GM12878 (cell line): Measurements from ENCODE around the gene ADAMTS17. TPM values are rescaled to one million over a fixed set of nuclear protein-coding genes. Genes with fewer than 3 reads are reported as not detected.

Experiments
- ATAC-seq: fragments of 200-7000 bp; cut with Tn5 transposase; 3 replicates; pipeline ENCODE4 v1.9.1; 2020; ENCODE audit warnings: mild to moderate bottlenecking, moderate library complexity
- BruUV-seq: library from RNA; stranded (reverse); fragments of 400-500 nt; replicated peaks from 2 replicates; lab custom pipeline; 2021; lab: Mats Ljungman, UMichigan
- CTCF ChIA-PET: fragments of 300-600 bp; sonication (Branson Sonifier 250); formaldehyde crosslinking; extraction: SDS; loops from one replicate; lab custom pipeline; 2021; ENCODE audit warnings: inconsistent platforms; lab: Yijun Ruan, JAX
- POLR2A ChIA-PET: fragments of 350-600 bp; formaldehyde crosslinking; extraction: SDS; loops from one replicate; lab custom pipeline; 2021; ENCODE audit warnings: inconsistent platforms; lab: Charles Lee
- RAD21 ChIA-PET: fragments of 300-600 bp; sonication (Branson Sonifier 250); formaldehyde crosslinking; loops from one replicate; lab custom pipeline; 2023; ENCODE audit warnings: antibody characterized with exemption; ENCODE audit not compliant: unreplicated experiment; lab: Charles Lee
- SMC1A ChIA-PET: fragments of 300-600 bp; sonication (Branson Sonifier 250); formaldehyde crosslinking; loops from one replicate; lab custom pipeline; 2023; ENCODE audit not compliant: unreplicated experiment, uncharacterized antibody; lab: Charles Lee
- DNase-seq: peaks from one replicate; pipeline ENCODE4 v3.0.0-alpha.2; 2011; ENCODE audit warnings: low read depth, low spot score
- FAIRE-seq: peaks from 3 replicates; lab custom pipeline; 2011; peaks lifted over from hg19 to GRCh38; lab: Jason Lieb, UNC
- H2AFZ ChIP-seq: 2 replicates; pipeline ENCODE4 v1.6.0; 2011; ENCODE audit warnings: low read depth, low read length, control low read depth; ENCODE audit not compliant: control insufficient read depth
- H3K27ac ChIP-seq: 2 replicates; pipeline ENCODE4 v1.5.1; 2011; ENCODE audit warnings: control low read depth; ENCODE audit not compliant: control insufficient read depth, insufficient read depth
- H3K27me3 ChIP-seq, 2 experiments: replicated peaks in 1 of 2; 2 replicates each; pipeline versions ENCODE4 v1.6.0 to v1.6.1; 2011; ENCODE audit warnings: low read length in 1 of 2; ENCODE audit not compliant: control insufficient read depth in 2 of 2, insufficient read depth in 2 of 2
- H3K36me3 ChIP-seq, 2 experiments: 2 replicates each; pipeline ENCODE4 v1.5.1; 2011; ENCODE audit warnings: low read length in 1 of 2; ENCODE audit not compliant: control insufficient read depth in 2 of 2, insufficient read depth in 2 of 2
- H3K4me1 ChIP-seq: 2 replicates; pipeline ENCODE4 v1.6.1; 2011; ENCODE audit warnings: mild to moderate bottlenecking, low read length, moderate library complexity, mixed read lengths; ENCODE audit not compliant: control insufficient read depth, insufficient read depth
- H3K4me2 ChIP-seq: 2 replicates; pipeline ENCODE4 v1.6.0; 2011; ENCODE audit warnings: control low read depth; ENCODE audit not compliant: control insufficient read depth, insufficient read depth
- H3K4me3 ChIP-seq: fragments of 200-600 bp; sonication (generic); 2 replicates; pipeline ENCODE4 v1.5.1; 2016
- H3K79me2 ChIP-seq: 2 replicates; pipeline ENCODE4 v1.6.0; 2011; ENCODE audit warnings: low read length; ENCODE audit not compliant: control insufficient read depth, insufficient read depth
- H3K9ac ChIP-seq: 2 replicates; pipeline ENCODE4 v1.8.0; 2011; ENCODE audit warnings: low read length, control low read depth, mixed read lengths; ENCODE audit not compliant: control insufficient read depth, insufficient read depth
- H3K9me3 ChIP-seq: replicated peaks from 3 replicates; pipeline ENCODE4 v1.5.1; 2011; ENCODE audit warnings: mild to moderate bottlenecking, low read length; ENCODE audit not compliant: control insufficient read depth, insufficient read depth
- H4K20me1 ChIP-seq: 2 replicates; pipeline ENCODE4 v1.6.0; 2011; ENCODE audit not compliant: control insufficient read depth, insufficient read depth
- GATAD2B ChIP-seq: fragments of 450-650 bp; conservative IDR thresholded peaks from 2 replicates; pipeline ENCODE4 v1.6.1; 2017; ENCODE audit warnings: low read depth, mild to moderate bottlenecking, moderate library complexity
- IRF5 ChIP-seq: fragments of 450-650 bp; IDR thresholded peaks from 2 replicates; pipeline ENCODE4 v1.6.1; 2017; ENCODE audit warnings: borderline replicate concordance
- NKRF ChIP-seq: fragments of 450-650 bp; conservative IDR thresholded peaks from 2 replicates; pipeline ENCODE4 v1.6.1; 2017; ENCODE audit warnings: mild to moderate bottlenecking, moderate library complexity
- RAD51 ChIP-seq: fragments of 450-650 bp; IDR thresholded peaks from 2 replicates; pipeline ENCODE4 v1.6.1; 2016; ENCODE audit warnings: moderate library complexity, mild to moderate bottlenecking, inconsistent platforms
- STAT3 ChIP-seq: IDR thresholded peaks from 2 replicates; pipeline ENCODE4 v1.6.1; 2011; ENCODE audit warnings: low read depth, low read length, improper control_type of control experiment
- SUZ12 ChIP-seq: fragments of 200-600 bp; sonication (generic); IDR thresholded peaks from one replicate; pipeline ENCODE4 v1.6.1; 2018; ENCODE audit warnings: antibody characterized with exemption, mild to moderate bottlenecking; ENCODE audit not compliant: unreplicated experiment
- TCF3 ChIP-seq: IDR thresholded peaks from 2 replicates; pipeline ENCODE4 v1.6.1; 2012; ENCODE audit warnings: low read depth, mild to moderate bottlenecking, low read length, borderline replicate concordance; ENCODE audit not compliant: insufficient read depth
- WGBS: methylation state at CpG from one replicate; pipeline ENCODE4 v1.1.6; 2016; ENCODE audit warnings: low lambda C conversion rate; ENCODE audit not compliant: insufficient replicate concordance, insufficient coverage; ENCODE audit errors: missing lambda C conversion rate; 5-methylcytosine and 5-hydroxymethylcytosine counted together
- in situ Hi-C: fragments of 300-500 bp; cut with MboI; formaldehyde crosslinking; loops from 9 replicates; pipeline ENCODE4 v1.14.3; 2018; ENCODE audit warnings: mixed read lengths
- intact Hi-C: fragments of 100-400 bp; cut with micrococcal nuclease; formaldehyde crosslinking; loops from one replicate; pipeline ENCODE4 v1.14.2; 2022; ENCODE audit not compliant: unreplicated experiment
- polyA plus RNA-seq, 11 experiments: library from polyadenylated mRNA; depleted of rRNA in 4 of 11; unstranded in 6 of 11; stranded (reverse) in 5 of 11; fragments of >200 nt; fragmentation: Nextera tagmentation in 4 of 11; fragmentation: Illumina TruSeq in 1 of 11; extraction: Ambion mirVana in 4 of 11; extraction: Trizol in 1 of 11; gene quantifications; 1 replicate in 1 of 11; 2 replicates in 10 of 11; pipeline versions ENCODE4 v1.2.1 to v1.2.3, GENCODE V29; 2011 to 2016; ENCODE audit warnings: inconsistent platforms in 2 of 11, missing spikeins in 2 of 11, low read depth in 1 of 11
- total RNA-seq, 4 experiments: library from RNA; depleted of rRNA in 3 of 4; stranded (reverse); fragments of >200 nt in 3 of 4; fragmentation: Illumina TruSeq in 1 of 4; extraction: Trizol in 1 of 4; gene quantifications; 2 replicates each; pipeline versions ENCODE4 v1.2.1 to v1.2.3, GENCODE V29; 2013 to 2021

ADAMTS17 gene
- total and polyA plus RNA-seq, 10 of the 15 experiments (the other 5 are each of a cell fraction or from before 2014, with no cell fraction given), result 0.04 to 0.50 (median 0.10) TPM; not detected in 4

GRCh38 chr15:100111125-100112060 lies 230.4 kb downstream of the ADAMTS17 start:
- H3K4me2 ChIP-seq, result no peak overlapping the region
- ChIA-PET SMC1A (no interaction called here), RAD21 (no interaction called here), CTCF (no interaction called here), POLR2A (no interaction called here)
- H3K9ac ChIP-seq, result no peak overlapping the region
- no peak for DNase-seq
- H3K4me1 ChIP-seq, result no peaks in the 10 kb centered on the region; the same call in 1 of the 2 replicates
- no peaks in the 10 kb centered on the region for H4K20me1 ChIP-seq
- in situ Hi-C loops, result no loop called here
- BruUV-seq, result no TSS peak
- no peaks in the 10 kb centered on the region for H3K9me3 ChIP-seq
- H2AFZ ChIP-seq, result no peak overlapping the region
- ATAC-seq, result no peak
- H3K79me2 ChIP-seq, result no peaks in the 10 kb centered on the region
- intact Hi-C loops, result no loop called here
- no peak overlapping the region for H3K27ac ChIP-seq
- no peak overlapping the region for H3K4me3 ChIP-seq
- TF ChIP-seq TCF3, result no peak
- TF ChIP-seq NKRF, result no peak
- no peak for TF ChIP-seq GATAD2B
- TF ChIP-seq STAT3, result no peak
- TF ChIP-seq IRF5, result no peak
- no peak for TF ChIP-seq RAD51
- no peak for TF ChIP-seq SUZ12
- H3K36me3 ChIP-seq, result no peaks in the 10 kb centered on the region
- no peak for FAIRE-seq
- WGBS, result 10% methylated on average over 15 of the region's 15 CpGs
- no peaks in the 10 kb centered on the region; a peak in 1 of 4 replicates for H3K27me3 ChIP-seq
